Measurements from ENCODE around the gene ANO9. TPM values are rescaled to one million over a fixed set of nuclear protein-coding genes. Genes with fewer than 3 reads are reported as not detected.
"Not testable (repeated sequence)": the region's sequence is repeated elsewhere in the genome, so short reads cannot be mapped to it uniquely, and the experiment has no call there.

The ANO9 gene
- total and polyA plus RNA-seq, 4 donors = 0.10 to 0.53 (median 0.22) TPM; not detected in 1

GRCh38 chr11:413120-414081, 28.4 kb downstream of the ANO9 start:
- WGBS (ENCODE audit: insufficient coverage) = 47% methylated on average over 13 of the region's 14 CpGs
- no peaks in the 10 kb centered on the region for H3K36me3 ChIP-seq (ENCODE audit: control insufficient read depth, insufficient read depth, low read length)
- no peak for DNase-seq (ENCODE audit: low read depth in 4 of 6, low spot score in 6 of 6)
- H3K27me3 ChIP-seq (ENCODE audit: control insufficient read depth, insufficient read depth, low read length) = peaks cover 33% of the 10 kb centered on the region
- H3K27ac ChIP-seq (ENCODE audit: low read depth, low read length) = no peak overlapping the region
- H3K4me1 ChIP-seq (ENCODE audit: control insufficient read depth, insufficient read depth, low read length) = peaks cover 13% of the 10 kb centered on the region
- H3K9me3 ChIP-seq (ENCODE audit: control insufficient read depth, insufficient read depth, low read length) = no peaks in the 10 kb centered on the region
- H3K4me3 ChIP-seq (ENCODE audit: low read depth, low read length) = no peak overlapping the region

- H3K9me3 ChIP-seq (ENCODE audit: control insufficient read depth, insufficient read depth, low read length) = no peaks in the 10 kb centered on the region
- H3K4me1 ChIP-seq (ENCODE audit: control insufficient read depth, insufficient read depth, low read length) = peaks cover 16% of the 10 kb centered on the region
- no peak overlapping the region for H3K27ac ChIP-seq (ENCODE audit: low read depth, low read length)
- H3K36me3 ChIP-seq (ENCODE audit: control insufficient read depth, insufficient read depth, low read length) = no peaks in the 10 kb centered on the region
- whole genome bisulfite sequencing (ENCODE audit: insufficient coverage) = 87% methylated on average over 13 of the region's 15 CpGs
- no peak for DNase-seq (ENCODE audit: low read depth in 4 of 6, low spot score in 6 of 6)
- H3K27me3 ChIP-seq (ENCODE audit: control insufficient read depth, insufficient read depth, low read length) = peaks cover 30% of the 10 kb centered on the region
- H3K4me3 ChIP-seq (ENCODE audit: low read depth, low read length) = no peak overlapping the region
Observed at GRCh38 chr11:412641-413119, 29.1 kb downstream of the ANO9 start.

GRCh38 chr11:411520-411919, 30.3 kb downstream of the ANO9 start:
- H3K9me3 ChIP-seq (ENCODE audit: control insufficient read depth, insufficient read depth, low read length); H3K4me3 ChIP-seq (ENCODE audit: low read depth, low read length); H3K36me3 ChIP-seq (ENCODE audit: control insufficient read depth, insufficient read depth, low read length); DNase-seq (ENCODE audit: low read depth in 4 of 6, low spot score in 6 of 6); H3K27ac ChIP-seq (ENCODE audit: low read depth, low read length): not testable (repeated sequence)
- peaks cover 22% of the 10 kb centered on the region for H3K27me3 ChIP-seq (ENCODE audit: control insufficient read depth, insufficient read depth, low read length)
- peaks cover 17% of the 10 kb centered on the region for H3K4me1 ChIP-seq (ENCODE audit: control insufficient read depth, insufficient read depth, low read length)
- WGBS (ENCODE audit: insufficient coverage) = 96% methylated on average over 6 of the region's 11 CpGs

- Histone ChIP-seq H3K4me1 (ENCODE audit: control insufficient read depth, insufficient read depth, low read length) (peaks cover 19% of the 10 kb centered on the region), H3K27me3 (ENCODE audit: control insufficient read depth, insufficient read depth, low read length) (peaks cover 15% of the 10 kb centered on the region)
- not testable (repeated sequence) for DNase-seq (ENCODE audit: low read depth in 4 of 6, low spot score in 6 of 6); H3K9me3 ChIP-seq (ENCODE audit: control insufficient read depth, insufficient read depth, low read length); H3K4me3 ChIP-seq (ENCODE audit: low read depth, low read length); H3K27ac ChIP-seq (ENCODE audit: low read depth, low read length); H3K36me3 ChIP-seq (ENCODE audit: control insufficient read depth, insufficient read depth, low read length)
- no CpG with 5 or more reads among the region's 13 CpGs for WGBS (ENCODE audit: insufficient coverage)
Observed at GRCh38 chr11:410711-411110, 31.1 kb downstream of the ANO9 start.

- no peak for DNase-seq (ENCODE audit: low read depth in 4 of 6, low spot score in 6 of 6)
- Histone ChIP-seq H3K27ac (ENCODE audit: low read depth, low read length) (no peak overlapping the region), H3K9me3 (ENCODE audit: control insufficient read depth, insufficient read depth, low read length) (no peaks in the 10 kb centered on the region), H3K4me3 (ENCODE audit: low read depth, low read length) (no peak overlapping the region), H3K36me3 (ENCODE audit: control insufficient read depth, insufficient read depth, low read length) (no peaks in the 10 kb centered on the region), H3K4me1 (ENCODE audit: control insufficient read depth, insufficient read depth, low read length) (peaks cover 19% of the 10 kb centered on the region), H3K27me3 (ENCODE audit: control insufficient read depth, insufficient read depth, low read length) (peaks cover 11% of the 10 kb centered on the region)
- WGBS (ENCODE audit: insufficient coverage) = 56% methylated on average over 18 of the region's 18 CpGs
Observed at GRCh38 chr11:409600-410483, 32.0 kb downstream of the ANO9 start.

GRCh38 chr11:409008-409599, 32.7 kb downstream of the ANO9 start:
- Histone ChIP-seq H3K36me3 (ENCODE audit: control insufficient read depth, insufficient read depth, low read length) (peaks cover 5% of the 10 kb centered on the region), H3K27me3 (ENCODE audit: control insufficient read depth, insufficient read depth, low read length) (peaks cover 7% of the 10 kb centered on the region), H3K27ac (ENCODE audit: low read depth, low read length) (no peak overlapping the region), H3K9me3 (ENCODE audit: control insufficient read depth, insufficient read depth, low read length) (no peaks in the 10 kb centered on the region), H3K4me1 (ENCODE audit: control insufficient read depth, insufficient read depth, low read length) (peaks cover 19% of the 10 kb centered on the region), H3K4me3 (ENCODE audit: low read depth, low read length) (no peak overlapping the region)
- DNase-seq (ENCODE audit: low read depth in 4 of 6, low spot score in 6 of 6) = no peak
- WGBS (ENCODE audit: insufficient coverage) = 81% methylated on average over 7 of the region's 7 CpGs

GRCh38 chr11:408154-409007, 33.4 kb downstream of the ANO9 start:
- H3K27me3 ChIP-seq (ENCODE audit: control insufficient read depth, insufficient read depth, low read length) = peaks cover 11% of the 10 kb centered on the region
- peaks cover 5% of the 10 kb centered on the region for H3K36me3 ChIP-seq (ENCODE audit: control insufficient read depth, insufficient read depth, low read length)
- WGBS (ENCODE audit: insufficient coverage) = 90% methylated on average over 15 of the region's 15 CpGs
- H3K4me1 ChIP-seq (ENCODE audit: control insufficient read depth, insufficient read depth, low read length) = peaks cover 19% of the 10 kb centered on the region
- no peak for DNase-seq (ENCODE audit: low read depth in 4 of 6, low spot score in 6 of 6)
- no peak overlapping the region for H3K27ac ChIP-seq (ENCODE audit: low read depth, low read length)
- H3K4me3 ChIP-seq (ENCODE audit: low read depth, low read length) = no peak overlapping the region
- no peaks in the 10 kb centered on the region for H3K9me3 ChIP-seq (ENCODE audit: control insufficient read depth, insufficient read depth, low read length)

GRCh38 chr11:407651-408123, 34.1 kb downstream of the ANO9 start:
- Histone ChIP-seq H3K27ac (ENCODE audit: low read depth, low read length) (no peak overlapping the region), H3K27me3 (ENCODE audit: control insufficient read depth, insufficient read depth, low read length) (peaks cover 16% of the 10 kb centered on the region), H3K4me1 (ENCODE audit: control insufficient read depth, insufficient read depth, low read length) (peaks cover 19% of the 10 kb centered on the region), H3K36me3 (ENCODE audit: control insufficient read depth, insufficient read depth, low read length) (peaks cover 5% of the 10 kb centered on the region), H3K9me3 (ENCODE audit: control insufficient read depth, insufficient read depth, low read length) (no peaks in the 10 kb centered on the region), H3K4me3 (ENCODE audit: low read depth, low read length) (no peak overlapping the region)
- 57% methylated on average over 24 of the region's 28 CpGs for WGBS (ENCODE audit: insufficient coverage)
- no peak for DNase-seq (ENCODE audit: low read depth in 4 of 6, low spot score in 6 of 6)

All from spinal cord (tissue), 10 donors.